HG02759 (cell line): ENCODE results near the gene DEPDC7.
"Not testable (repeated sequence)": the region's sequence is repeated elsewhere in the genome, so short reads cannot be mapped to it uniquely, and the experiment has no call there.

Experiments used
- ATAC-seq: cut with Tn5 transposase; IDR thresholded peaks from one replicate; pipeline ENCODE4 v1.9.1; 2021; ENCODE audit warnings: mild to moderate bottlenecking, moderate library complexity; ENCODE audit not compliant: unreplicated experiment

Gene DEPDC7

GRCh38 chr11:33021937-33022336, 6.3 kb downstream of the DEPDC7 start:
- ATAC-seq, result peak; percentile 57

GRCh38 chr11:33025339-33025722, 9.7 kb downstream of the DEPDC7 start:
- ATAC-seq, result no peak

DNA sequence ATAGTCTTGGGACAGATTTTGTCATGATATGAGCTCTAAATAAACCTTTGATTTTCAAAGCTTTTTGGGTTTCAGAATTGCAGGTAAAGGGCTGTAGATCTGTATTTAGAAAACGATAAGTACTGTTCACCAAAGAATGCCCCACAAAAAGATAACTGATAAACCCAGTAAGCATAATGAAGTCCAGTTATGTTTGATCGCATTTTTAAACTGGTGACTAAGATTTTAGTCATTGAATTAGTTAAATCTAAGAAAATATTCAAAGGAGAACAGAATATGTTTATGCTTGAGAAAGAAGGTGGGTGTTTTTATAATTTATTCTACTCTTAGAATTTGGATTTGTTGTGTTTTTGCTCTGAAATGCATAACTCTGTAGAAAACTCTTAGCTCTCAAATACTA, 11.6 kb downstream of the DEPDC7 start:
- ATAC-seq, result no peak

GRCh38 chr11:33027846-33028536, 12.3 kb downstream of the DEPDC7 start:
- ATAC-seq, result no peak

GRCh38 chr11:33028537-33028914, 12.8 kb downstream of the DEPDC7 start:
- no peak for ATAC-seq

- not testable (repeated sequence) for ATAC-seq
Measured at GRCh38 chr11:33029218-33029617, 13.5 kb downstream of the DEPDC7 start.

GRCh38 chr11:33033493-33033892, 17.8 kb downstream of the DEPDC7 start:
- ATAC-seq, result no peak

GRCh38 chr11:33035011-33035410, 19.3 kb downstream of the DEPDC7 start:
- ATAC-seq, result no peak

DNA sequence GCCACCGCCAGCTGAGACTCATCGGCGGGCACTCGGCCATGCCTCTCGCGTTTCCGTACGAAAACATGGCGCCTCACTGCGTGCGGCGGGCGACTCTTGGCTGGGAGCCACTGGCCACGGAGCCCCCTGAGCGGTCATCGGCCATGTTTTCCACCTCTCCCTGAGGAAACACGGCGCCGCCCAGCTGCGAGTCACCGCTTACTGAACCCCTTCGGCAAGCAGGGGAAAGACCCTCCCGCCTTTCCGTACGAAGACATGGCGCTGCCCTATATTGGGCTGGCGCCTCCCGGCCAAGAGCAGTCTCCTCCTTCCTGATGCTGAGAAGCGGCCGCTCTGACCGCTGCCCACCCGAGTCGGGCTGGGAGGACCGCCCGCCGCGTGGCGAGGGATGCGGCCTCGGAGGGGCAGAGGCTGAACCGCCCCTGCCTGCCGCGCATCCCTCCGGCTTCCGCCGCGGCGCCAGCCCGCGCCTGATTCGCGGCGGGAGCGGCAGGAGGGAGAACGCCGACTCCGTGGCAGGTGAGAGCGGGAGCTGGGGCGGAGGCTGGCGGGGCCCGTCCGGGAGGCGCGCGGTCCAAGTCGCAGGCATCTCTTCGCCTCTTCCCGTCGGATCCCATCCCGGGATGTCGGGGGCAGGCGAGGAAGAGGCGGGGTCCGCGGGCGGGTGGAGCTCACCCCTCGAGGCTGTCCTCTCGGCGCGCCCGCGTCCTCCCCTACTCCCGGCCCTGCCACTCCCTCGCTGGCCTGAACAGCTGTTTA, 23.8 kb downstream of the DEPDC7 start, which contains the start of gene TCP11L1:
Gene TCP11L1, plus strand, starts transcription at position 299 of the 759 bp plus-strand sequence. CDS start 4,202 bp downstream, outside the sequence.
- peak; percentile 79 for ATAC-seq

DNA sequence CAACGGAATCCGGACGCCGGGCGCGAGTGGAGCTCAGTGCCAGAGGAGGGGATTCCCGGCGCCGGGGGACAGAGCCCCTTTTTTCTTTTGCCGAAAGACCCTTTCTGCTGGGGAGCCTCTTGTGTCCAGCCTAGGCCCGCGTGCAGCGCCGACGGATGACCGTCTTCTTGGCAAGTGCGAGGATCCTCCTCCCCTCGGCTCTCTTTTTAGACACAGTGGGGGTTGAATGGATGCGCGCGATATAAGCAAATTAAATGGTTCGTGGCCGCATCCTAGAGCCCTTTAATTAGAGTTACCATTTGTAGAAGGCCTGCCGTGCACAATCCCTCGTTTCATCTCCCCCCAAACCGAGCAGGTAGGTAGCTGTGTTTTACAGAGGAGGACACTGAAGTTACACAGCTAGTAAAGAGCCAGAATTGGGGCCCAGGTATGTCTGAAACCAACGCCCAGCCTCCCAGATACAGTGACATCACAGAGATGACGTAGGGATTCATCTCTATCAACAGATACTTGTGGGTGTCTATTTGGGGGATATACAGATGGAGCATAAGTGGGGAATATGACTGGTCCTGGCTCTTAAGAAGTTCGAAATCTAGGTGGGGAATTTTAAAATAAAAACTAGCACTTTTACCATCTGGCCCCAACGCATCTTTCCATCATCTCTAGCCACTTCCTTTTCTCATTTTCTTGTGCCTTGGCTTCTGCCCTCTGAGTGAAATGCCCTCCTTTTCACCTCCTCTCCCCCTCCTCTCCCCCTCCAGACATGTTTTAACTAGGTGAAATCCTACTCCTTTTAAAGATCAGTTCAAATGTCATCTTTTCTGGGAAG, 24.6 kb downstream of the DEPDC7 start:
- ATAC-seq, result peak; percentile 22

- ATAC-seq, result peak; percentile 17
Measured at GRCh38 chr11:33040862-33041453, 25.3 kb downstream of the DEPDC7 start.

- no peak for ATAC-seq
Measured at GRCh38 chr11:33043221-33043830, 27.6 kb downstream of the DEPDC7 start.

DNA sequence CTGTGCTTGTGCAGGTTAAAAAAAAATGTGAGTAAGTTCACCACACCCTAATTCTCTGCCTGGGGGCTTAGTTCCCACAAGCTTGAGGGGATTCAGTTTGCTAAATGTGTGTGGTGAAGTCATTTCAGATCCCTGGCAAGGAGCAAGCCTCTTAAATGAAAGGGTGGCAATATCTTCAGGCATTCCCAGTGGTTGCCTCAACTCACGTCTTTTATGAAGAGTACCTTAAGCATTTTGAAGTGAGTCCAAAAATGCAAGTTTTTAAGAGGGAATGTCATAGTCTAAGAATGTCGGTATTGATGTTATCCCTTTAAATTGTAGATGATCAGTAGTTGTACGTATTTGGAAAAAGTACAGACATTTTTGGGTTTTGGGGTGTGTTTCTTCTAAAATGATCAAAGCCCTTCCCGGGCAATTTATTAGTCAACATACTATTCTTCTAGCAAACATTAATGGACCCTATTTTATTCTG, 28.6 kb downstream of the DEPDC7 start:
- no peak for ATAC-seq

DNA sequence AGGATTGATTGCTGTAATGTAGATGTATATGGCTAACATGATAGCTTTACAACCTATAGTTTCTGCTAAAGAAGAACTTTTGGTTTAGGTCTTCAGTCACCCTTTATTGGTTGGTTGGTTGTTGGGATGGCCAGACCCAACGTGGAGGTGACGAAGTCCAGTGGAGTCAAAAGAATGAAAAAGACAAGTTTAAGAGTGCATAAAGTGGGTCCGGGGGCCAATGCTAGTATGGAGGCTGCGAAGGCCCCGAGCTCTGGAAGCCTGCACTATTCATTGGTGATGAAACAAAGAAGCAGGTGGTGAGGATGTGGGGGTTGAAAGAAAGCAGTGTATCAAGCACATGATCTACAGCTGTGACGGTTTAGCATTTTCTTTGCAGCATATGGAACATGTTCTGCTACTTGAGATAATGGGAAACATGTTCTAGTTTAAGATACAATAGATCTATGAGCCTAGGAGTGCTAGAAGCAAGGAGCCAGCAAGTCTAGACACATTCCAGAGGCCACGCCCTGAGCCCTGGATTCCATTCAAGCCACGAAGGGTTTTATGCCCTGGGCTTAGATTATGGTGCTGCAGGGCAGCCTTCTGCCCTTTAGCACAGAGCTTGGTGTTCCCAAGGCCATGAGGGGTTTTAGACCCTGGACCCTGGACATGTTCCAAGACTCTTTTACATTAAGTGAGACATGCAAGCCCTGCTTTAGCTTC, 30.0 kb downstream of the DEPDC7 start:
- no peak for ATAC-seq

DNA sequence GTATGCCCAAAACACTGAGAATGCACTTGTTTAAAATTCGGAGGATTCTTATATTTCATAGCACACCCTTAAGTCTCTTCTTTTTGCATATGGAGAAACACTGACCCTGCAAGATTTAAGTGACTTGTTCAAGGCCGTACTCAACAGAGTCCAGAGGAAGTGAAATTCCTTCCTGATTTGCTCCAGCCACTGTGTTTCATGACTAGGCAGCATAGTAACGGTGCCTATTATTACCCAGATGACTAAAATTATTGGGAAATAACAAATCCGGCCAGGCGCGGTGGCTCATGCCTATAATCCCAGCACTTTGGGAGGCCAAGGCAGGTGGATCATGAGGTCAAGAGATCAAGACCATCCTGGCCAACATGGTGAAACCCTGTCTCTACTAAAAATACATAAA, 33.0 kb downstream of the DEPDC7 start:
- ATAC-seq, result not testable (repeated sequence)

DNA sequence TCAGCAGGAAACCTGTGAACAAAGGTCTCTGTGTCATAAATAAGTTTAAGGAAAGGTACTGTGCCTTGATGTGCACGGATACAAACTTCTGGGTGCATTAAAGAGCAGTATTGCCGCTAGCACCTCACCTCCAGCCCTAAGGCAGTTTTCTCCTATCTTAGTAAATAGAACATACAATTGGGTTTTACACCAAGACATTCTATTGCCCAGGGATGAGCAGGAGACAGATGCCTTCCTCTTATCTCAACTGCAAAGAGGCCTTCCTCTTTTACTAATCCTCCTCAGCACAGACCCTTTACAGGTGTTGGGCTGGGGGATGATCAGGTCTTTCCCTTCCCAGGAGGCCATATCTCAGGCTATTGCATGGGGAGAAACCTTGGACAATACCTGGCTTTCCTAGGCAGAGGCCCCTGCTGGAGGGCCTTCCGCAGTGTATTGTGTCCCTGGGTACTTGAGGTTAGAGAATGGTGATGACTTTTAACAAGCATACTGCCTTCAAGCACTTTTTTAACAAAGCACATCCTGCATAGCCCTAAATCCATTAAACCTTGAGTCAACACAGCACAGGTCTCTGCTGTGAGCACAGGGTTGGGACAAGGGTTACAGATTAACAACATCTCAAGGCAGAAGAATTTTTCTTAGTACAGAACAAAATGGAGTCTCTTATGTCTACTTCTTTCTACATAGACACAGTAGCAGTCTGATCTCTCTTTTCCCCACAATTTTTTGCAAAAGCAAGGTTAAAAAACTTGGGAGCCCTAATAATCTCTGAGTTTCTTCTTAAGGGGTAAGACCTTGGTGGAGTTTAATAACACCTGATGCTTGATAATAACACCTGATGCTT, 34.1 kb downstream of the DEPDC7 start:
- not testable (repeated sequence) for ATAC-seq

GRCh38 chr11:33052231-33052630, 36.6 kb downstream of the DEPDC7 start:
- ATAC-seq, result no peak

DNA sequence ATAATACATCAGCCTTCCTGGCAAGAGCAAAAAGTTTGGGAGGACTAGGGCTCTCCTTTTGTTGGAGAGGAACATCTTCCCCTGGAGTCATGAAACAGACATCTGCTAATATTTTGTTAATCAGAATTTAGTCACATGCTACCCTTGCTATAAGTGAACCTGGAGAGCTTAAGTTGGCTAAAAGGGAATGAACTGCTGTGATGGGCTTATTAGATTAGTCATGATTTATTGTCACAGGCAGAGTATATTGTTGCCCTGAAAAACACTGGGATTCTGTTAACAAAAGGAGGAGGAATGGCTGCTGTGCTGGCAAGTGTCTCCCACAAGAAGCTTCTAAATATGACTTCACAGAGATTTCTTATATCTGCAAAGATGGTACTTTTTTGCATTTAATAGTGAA, 39.7 kb downstream of the DEPDC7 start:
- ATAC-seq, result no peak

- ATAC-seq, result no peak
Measured at GRCh38 chr11:33057284-33057683, 41.6 kb downstream of the DEPDC7 start.
